HS-5 (cell line): Measurements from ENCODE around the gene DGKA.
"Not testable (repeated sequence)": the region's sequence is repeated elsewhere in the genome, so short reads cannot be mapped to it uniquely, and the experiment has no call there.

ENCODE experiments used
- DNase-seq: peaks from one replicate; pipeline ENCODE4 v3.0.0-alpha.2; 2012; ENCODE audit warnings: low read depth

The DGKA gene

DNA sequence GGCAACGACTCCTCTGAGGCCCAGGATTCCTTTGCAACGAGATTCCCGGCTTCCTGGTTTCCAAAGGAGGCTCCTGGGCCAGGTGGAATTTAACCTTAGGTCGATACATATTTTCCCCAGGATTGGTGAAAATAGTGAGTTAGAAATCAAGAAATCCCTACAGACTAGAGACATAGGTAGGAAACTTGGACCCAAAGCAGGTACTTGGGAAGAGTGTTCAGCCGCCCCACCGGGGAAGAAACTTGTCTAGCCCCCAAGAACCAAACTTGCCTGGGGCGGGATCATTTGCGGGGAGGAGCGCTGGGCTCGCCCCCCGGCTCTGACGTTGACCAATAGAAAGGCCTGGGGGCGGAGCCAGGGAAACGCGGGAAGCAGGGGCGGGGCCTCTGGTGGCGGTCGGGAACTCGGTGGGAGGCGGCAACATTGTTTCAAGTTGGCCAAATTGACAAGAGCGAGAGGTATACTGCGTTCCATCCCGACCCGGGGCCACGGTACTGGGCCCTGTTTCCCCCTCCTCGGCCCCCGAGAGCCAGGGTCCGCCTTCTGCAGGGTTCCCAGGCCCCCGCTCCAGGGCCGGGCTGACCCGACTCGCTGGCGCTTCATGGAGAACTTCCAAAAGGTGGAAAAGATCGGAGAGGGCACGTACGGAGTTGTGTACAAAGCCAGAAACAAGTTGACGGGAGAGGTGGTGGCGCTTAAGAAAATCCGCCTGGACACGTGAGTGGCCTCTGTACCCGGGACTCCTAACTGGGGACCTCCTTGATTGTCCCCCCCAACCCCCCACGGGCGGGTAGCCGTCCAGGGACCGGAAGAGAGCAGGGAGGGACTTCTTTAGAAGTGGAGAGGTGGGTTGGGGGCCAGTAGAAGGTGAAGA lies 35.7 kb downstream of the DGKA start, which contains the start of gene CDK2:
Gene CDK2, plus strand, starts transcription at position 423 of the 874 bp plus-strand sequence. Its CDS starts 179 bp downstream, at position 602.
- peak; percentile 49 for DNase-seq

DNA sequence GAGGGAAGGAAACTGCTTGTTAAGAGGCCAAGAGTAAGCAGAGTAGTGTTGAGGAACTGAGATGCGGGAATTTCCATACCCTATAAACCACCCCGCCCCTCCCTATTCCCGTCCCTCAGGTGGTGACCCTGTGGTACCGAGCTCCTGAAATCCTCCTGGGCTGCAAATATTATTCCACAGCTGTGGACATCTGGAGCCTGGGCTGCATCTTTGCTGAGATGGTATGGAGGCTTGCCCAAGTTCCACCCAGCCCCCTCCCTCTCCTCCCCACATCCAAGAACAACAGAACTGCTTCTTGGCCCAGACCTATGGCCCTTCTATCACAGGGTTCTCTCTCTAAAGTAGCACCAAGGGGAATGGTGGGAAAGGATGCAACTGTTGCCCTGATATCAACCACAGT lies 38.4 kb downstream of the DGKA start:
- DNase-seq = no peak

DNA sequence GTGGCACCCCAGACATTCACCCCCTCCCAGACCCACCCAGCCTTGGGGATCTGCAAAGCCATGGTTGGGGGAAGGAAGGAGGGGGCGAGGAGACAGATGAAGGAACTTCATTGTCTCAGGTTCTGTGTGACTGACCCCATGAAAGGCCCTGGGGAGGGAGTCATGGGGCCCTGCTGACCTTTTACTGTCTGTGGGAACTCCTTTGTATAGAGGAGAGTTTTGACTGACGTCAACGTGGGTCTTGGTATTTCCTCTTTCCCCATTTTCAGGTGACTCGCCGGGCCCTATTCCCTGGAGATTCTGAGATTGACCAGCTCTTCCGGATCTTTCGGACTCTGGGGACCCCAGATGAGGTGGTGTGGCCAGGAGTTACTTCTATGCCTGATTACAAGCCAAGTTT lies 39.8 kb downstream of the DGKA start:
- DNase-seq = no peak

DNA sequence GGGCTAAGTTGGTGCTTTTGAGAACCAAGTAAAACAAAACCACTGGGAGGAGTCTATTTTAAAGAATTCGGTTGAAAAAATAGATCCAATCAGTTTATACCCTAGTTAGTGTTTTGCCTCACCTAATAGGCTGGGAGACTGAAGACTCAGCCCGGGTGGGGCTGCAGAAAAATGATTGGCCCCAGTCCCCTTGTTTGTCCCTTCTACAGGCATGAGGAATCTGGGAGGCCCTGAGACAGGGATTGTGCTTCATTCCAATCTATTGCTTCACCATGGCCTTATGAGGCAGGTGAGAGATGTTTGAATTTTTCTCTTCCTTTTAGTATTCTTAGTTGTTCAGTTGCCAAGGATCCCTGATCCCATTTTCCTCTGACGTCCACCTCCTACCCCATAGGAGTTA lies 41.1 kb downstream of the DGKA start:
- peak; percentile 63 for DNase-seq

DNA sequence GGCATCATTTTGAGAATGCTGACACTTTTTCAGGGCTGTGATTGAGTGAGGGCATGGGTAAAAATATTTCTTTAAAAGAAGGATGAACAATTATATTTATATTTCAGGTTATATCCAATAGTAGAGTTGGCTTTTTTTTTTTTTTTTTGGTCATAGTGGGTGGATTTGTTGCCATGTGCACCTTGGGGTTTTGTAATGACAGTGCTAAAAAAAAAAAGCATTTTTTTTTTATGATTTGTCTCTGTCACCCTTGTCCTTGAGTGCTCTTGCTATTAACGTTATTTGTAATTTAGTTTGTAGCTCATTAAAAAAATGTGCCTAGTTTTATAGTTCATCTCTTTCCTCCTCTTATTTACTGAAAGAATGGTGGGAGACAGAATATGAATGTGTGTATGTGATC lies 41.5 kb downstream of the DGKA start:
- no peak for DNase-seq

DNA sequence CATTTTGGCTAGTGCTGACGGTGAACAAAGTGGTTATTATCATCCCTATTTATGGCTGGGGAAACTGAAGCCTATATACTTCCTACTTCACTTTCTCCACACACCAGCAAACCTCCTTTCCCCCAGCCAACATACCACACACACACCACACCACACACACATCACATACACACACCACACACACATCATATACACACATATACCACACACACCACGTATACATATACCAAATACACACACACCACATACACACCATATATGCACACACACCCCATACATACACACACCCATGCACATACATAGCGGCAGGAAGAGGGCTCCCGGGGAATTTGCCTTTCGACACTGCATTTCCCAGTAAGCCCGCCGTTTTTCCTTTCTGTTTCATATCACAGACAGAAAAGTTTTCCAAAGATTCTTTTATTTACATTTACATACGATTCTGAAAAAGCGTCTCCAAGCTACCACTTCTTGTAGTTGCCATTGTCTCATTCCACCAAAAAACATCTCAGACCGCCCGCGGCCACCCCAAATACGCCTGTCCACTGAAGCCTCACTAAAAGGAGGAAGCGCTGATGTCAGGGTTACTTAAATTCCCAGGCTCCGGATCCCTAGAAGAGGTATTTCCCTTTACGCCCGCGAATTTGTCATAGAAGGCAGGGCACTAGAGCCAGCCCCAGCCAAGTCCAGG lies 42.1 kb downstream of the DGKA start:
- no peak for DNase-seq

DNA sequence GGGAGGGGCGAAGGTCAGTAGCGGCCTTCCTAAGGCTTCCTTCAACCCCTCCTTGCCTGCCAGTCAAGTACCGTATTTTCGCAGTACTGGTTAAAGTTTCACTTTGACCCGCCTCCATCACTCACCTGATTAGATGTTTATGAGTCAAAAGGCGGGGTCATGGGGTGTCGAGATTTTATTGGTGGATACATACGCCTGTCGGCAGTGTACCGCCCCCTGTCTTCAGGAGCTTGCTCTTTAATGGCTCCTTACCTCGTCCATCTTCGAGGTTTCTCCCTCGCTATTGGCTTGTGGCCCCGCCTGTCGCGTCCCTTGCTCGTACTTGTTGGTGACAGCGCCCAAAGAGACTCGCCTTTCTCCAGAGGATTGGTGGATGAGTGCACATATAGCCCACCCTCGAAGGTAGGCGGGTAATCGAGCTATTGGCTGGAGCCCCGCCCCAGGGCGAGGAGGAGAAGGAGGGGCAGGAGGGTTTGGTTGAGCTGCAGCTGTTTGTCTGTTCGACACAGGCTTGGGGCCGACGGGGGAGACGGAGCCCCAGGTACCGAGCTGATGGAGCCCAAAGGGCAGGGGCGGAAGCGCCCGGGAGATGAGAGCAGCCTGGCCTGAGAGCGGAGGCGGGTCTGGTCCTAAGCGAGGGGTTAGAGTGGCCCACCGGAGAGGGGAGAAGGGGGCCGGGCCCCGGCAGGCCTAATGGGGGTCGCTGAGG lies 42.8 kb downstream of the DGKA start, which contains the start of gene RAB5B:
Gene RAB5B, plus strand, starts transcription at position 480 of the 709 bp plus-strand sequence. CDS start 12,883 bp downstream, outside the sequence.
- DNase-seq = peak; percentile 100

DNA sequence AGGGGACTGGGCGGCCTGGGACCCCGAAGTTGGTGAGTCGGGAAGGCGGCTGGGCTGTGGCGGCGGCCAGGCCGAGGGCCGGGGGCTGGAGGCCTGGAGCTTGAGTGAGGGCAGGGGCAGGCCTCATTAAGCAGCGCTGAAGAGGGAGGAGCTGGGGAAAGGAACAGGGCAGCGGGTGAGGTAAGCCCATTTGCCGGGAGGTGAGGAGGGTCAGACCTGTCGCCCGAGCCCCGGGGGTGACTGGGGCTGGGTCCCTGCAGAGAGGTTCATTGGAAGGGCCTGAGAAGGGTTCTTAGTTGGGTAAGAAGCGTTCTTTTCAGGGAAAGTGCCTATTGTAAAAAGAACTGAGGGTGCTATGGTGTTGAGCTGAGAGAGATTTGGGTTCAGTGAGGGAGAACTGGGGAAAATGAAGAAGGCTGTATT lies 43.4 kb downstream of the DGKA start:
- no peak for DNase-seq

DNA sequence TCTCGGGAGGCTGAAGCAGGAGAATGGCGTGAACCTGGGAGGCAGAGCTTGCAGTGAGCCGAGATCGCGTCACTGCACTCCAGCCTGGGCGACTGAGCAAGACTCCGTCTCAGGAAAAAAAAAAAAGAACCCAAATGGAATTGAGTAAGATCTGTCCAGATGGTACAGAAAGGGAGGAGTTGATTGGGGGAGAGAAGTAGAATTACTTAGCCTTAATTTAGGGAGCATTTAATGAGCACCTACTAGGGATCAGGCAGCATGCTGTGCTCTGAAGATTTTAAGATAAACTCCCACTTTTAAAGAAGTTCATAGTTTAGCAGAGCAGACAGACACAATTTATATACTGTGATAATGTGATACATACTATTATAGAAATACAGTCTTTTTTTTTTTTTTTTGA lies 47.4 kb downstream of the DGKA start:
- no peak for DNase-seq

DNA sequence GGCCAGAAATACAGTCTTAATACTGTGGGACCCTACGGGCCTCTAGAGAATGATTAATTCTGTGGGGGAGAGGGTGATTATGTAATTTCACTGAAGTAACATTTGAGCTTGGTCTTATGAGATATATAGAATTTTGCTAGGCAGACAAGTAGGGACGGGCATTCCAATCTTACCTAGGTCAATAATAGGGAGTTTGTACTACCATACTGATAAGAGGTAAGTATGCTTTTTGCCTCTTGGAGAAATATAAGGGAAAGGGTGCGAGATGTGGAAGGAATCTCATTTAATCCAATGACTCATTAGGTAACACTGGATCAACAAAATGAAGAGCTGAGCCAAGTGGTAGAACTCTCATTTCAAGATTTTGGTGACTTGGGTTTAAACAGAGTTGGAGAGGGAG lies 48.1 kb downstream of the DGKA start:
- no peak for DNase-seq

DNA sequence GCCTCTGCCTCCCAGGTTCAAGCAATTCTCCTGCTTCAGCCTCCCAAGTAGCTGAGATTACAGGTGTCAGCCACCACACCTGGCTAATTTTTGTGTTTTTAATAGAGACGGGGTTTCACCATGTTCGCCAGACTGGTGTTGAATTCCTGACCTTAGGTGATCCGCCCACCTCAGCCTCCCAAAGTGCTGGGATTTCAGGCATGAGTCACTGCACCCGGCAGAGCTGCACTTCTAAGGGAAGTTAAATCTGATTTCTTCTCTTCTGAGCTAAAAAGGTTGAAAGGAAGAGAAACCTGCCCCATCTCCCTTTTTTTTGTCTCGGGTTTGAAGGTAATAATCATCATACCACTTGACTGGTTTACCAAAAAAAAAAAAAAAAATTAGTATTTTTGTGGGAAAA lies 50.9 kb downstream of the DGKA start:
- DNase-seq = not testable (repeated sequence)

DNA sequence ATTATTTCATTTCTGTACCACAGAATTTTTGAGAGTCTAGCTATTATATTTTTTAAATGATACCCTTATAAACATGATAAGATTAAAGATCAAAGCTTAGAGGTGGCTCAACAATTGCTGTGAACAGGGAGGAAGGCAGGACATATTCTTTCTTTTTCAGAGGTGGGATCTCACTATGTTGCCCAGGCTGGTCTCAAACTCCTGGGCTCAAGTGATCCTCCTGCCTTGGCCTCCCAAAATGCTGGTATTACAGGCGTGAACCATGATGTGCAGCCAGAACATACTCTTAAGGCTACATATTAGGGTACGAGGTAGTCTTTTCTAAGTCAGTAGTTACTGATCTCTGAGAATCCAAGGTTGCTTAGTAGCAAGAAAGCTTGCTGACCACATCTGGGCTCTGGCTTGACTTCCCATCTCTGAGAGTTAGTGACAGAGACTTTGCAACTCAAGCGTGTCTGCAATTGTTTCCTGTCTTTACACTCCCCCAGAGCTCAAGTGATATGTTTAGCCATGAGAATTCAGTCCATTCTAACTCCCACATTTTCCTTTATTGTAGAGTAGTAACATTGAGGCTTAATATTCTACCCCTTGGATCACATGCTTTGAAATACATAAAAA lies 51.5 kb downstream of the DGKA start:
- DNase-seq = no peak

DNA sequence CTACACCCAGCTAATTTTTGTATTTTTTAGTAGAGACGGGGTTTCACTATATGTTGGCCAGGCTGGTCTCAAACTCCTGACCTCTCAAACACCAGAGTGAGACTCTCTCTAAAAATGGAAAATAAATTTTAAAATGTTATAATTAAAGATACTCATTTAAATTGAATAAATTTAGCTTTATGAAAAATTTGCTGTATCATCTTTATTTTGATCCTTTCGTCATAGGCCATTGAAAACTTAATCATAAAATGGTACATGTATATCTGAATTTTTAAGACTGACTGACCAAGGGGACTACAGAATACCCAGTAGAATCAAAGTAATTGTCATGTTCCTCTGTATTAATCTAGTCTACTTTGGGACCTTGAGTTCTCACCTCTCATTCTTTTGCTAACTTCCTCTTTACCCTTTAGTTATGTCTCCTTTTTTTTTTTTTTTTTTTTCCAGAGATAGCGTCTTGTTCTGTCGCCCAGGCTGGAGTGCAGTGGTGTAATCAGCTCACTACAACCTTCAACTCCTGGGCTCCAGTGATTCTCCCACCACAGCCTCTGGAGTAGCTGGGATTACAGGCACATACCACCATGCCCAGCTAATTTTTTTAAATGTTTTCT lies 52.4 kb downstream of the DGKA start:
- no peak for DNase-seq

DNA sequence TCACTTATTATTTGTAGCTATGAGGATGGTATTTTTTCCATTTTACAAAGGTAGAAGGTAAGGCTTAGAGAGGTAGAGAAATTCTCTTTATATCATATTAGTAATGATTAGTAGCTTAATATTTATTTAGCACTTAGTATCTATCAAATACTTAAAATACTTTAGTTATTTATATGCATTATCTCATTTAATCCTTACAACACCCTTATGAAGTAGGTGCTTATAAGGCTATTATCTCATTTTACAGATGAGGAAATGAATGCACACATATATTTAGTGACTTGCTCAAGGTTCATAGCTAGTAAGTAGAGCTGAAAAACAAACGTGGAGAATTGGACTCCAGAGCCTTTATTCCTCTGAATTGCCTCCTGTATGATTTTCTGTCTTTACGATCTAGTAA lies 53.9 kb downstream of the DGKA start:
- no peak for DNase-seq

DNA sequence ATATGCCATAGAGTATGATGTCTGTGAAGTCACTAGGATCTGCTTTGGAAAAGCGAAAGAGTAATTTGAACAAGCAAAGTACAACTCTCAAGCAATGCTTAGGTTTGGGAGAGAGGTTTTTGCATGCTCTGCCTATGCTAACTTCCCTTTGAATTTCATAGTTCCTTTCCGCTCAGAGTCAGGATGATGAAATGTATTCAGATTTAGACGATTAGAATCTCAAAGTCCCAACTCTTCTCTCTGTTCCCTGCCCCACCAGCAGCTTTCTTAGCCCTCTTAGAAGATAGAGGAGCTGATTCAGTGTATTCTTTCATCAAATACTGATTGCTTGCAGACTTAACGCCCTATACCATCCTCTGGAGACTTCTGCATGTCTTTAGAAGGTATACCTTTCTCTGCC lies 54.4 kb downstream of the DGKA start:
- no peak for DNase-seq

DNA sequence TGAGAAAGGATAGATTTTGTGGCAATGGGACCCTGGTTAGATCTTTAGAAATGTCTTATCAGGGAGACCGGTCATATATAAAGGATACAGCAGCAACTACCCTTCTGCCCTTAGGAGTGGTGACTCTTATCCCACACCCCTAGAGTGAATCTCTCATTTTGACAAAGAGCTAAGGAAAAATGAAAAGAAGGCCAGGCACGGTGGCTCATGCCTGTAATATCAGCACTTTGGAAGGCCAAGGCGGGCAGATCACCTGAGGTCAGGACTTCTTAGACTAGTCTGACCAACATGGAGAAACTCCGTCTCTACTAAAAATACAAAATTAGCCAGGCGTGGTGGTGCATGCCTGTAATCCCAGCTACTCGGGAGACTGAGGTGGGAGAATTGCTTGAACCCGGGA lies 55.0 kb downstream of the DGKA start:
- not testable (repeated sequence) for DNase-seq

DNA sequence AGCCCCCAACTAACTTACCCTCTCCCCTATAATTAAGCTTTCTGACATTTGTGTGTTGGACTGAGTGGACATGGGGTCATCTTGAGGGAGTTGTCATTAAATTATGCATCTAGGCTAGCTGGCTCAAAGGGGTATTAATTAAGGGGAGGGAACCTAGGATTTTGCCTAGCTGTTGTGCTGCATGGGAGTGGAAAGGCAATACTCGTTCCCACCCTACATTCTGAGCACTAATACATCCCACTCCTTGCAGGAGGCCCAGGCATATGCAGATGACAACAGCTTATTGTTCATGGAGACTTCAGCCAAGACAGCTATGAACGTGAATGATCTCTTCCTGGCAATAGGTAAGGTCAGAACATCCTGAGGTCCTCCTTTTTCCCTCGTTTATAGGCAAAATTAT lies 60.1 kb downstream of the DGKA start:
- DNase-seq = no peak

DNA sequence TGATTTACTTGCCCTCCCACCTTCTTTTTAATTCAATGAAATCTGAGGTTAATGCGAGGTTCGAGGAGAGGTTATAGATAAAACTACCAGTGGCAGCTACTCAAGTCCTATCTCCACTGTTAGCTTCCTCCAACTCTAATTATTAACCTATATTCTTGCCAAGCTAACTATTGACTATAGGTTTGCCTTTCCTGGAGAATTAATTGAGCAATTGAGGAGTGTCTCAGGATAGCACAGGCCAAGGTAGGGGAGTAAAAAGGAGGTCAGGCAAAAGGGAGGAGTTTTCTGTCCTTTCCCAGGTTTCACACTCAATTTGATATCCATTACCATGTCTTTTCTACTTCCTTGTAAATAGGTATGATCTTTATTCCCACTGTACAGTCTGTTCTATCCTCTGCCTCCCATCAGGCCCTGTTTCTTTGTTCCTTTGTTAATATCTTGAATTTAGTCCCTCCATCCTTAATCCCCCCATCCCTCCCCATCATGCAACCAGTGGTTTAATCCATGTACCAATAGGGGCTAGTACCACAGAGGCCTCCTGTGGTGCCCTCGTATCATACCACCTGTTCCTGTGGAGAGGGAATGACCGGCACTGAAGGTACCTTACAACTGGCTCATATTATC lies 62.4 kb downstream of the DGKA start:
- DNase-seq = no peak

DNA sequence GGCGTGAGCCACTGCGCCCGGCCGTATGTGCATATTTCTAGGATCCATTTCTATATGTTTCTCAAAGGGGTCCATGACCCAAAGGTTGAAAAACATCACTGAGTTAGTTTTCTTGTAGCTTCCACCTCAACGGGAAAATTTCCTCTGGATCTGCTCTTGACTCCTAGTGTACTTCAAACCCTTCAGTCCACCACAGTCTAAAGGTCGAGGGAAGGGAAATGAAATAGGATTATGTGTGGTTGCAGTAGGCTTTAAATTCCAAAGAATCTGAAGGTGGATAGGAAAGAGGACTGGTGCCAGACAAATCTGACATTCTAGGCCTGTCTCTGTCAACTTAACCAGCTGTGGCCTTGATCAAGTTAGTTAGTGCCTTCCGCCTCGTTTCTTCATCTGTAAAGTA lies 64.4 kb downstream of the DGKA start:
- no peak for DNase-seq

DNA sequence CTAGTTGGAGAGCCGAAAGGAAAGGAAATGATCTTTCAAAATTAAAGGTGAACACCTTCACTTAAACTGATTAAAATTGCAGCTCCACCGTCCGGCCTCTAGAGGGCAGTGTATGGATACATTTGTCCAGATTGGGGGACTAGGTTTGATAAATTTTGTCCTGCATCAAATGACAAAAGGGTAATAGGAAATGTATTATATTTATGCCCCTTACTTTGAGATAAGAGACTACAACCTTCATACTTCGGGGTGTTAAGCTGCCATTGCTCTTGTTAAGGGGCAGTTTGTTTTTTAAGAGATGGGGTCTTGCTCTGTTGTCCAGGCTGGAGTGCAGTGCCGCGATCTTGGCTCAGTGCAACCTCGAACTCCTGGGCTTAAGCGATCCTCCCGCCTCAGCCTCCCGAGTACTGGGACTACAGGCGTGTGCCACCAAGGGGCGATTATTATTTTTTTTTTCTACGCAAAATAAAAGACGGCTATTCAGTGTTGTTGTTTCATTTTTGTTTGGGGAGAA lies 65.3 kb downstream of the DGKA start:
- no peak for DNase-seq
